Naive thymus-derived CD8-positive, alpha-beta T cell (primary cell): ENCODE measurements around the gene DKC1. TPM values are rescaled to one million over a fixed set of nuclear protein-coding genes. Genes with fewer than 3 reads are reported as not detected.

Experiments
- polyA plus RNA-seq, 3 donors: library from polyadenylated mRNA; unstranded; fragments of 300-500 nt; fragmentation: Illumina TruSeq; gene quantifications; one replicate each; pipeline ENCODE4 v1.2.3, GENCODE V29; 2021
- total RNA-seq, 8 experiments: library from RNA in 2 of 8; stranded (reverse) in 2 of 8; gene quantifications; one replicate each; pipeline ENCODE4 v1.2.3 and lab custom pipeline; 2021 to 2026

DKC1 gene
- total and polyA plus RNA-seq, 5 experiments from 2014 or later = 38.6 to 93.7 (median 56.5) TPM

Other genes with a start within 250 kb of the DKC1 start
- gene FAM3A, start 246.6 kb upstream of the DKC1 start, total RNA-seq = 10 to 100 TPM; 66.0 to 69.4 TPM
- gene FAM3A, start 246.6 kb upstream of the DKC1 start, polyA plus RNA-seq = 10 to 100 TPM; 24.3 to 33.3 (median 26.0) TPM
- gene G6PD, start 216.0 kb upstream of the DKC1 start, total RNA-seq = 10 to 100 TPM; 58.1 to 59.4 TPM
- gene G6PD, start 216.0 kb upstream of the DKC1 start, polyA plus RNA-seq = 1 to 10 TPM; 6.9 to 7.9 (median 7.1) TPM
- gene IKBKG, start 215.2 kb upstream of the DKC1 start, total RNA-seq = 10 to 100 TPM; 45.0 to 48.2 TPM
- gene IKBKG, start 215.2 kb upstream of the DKC1 start, polyA plus RNA-seq = 10 to 100 TPM; 18.4 to 24.2 (median 19.4) TPM
- gene CTAG1A, start 177.7 kb upstream of the DKC1 start, total RNA-seq = not detected
- gene CTAG1A, start 177.7 kb upstream of the DKC1 start, polyA plus RNA-seq = not detected
- gene CTAG1B, start 143.6 kb upstream of the DKC1 start, total RNA-seq = not detected
- not detected for gene CTAG1B, start 143.6 kb upstream of the DKC1 start, polyA plus RNA-seq
- gene CTAG2, start 109.3 kb upstream of the DKC1 start, total RNA-seq = 10 to 100 TPM; 12.0 to 13.4 TPM
- gene CTAG2, start 109.3 kb upstream of the DKC1 start, polyA plus RNA-seq = not detected
- gene GAB3, start 11.8 kb upstream of the DKC1 start, total RNA-seq = 1 to 10 TPM; 9.9 to 10.0 TPM
- 1 to 10 TPM in 2 of 3 donors, under 1 TPM in 1; 0.77 to 5.2 (median 1.2) TPM for gene GAB3, start 11.8 kb upstream of the DKC1 start, polyA plus RNA-seq
- 10 to 100 TPM; 17.1 to 18.4 TPM for gene MPP1, start 42.6 kb downstream of the DKC1 start, total RNA-seq
- gene MPP1, start 42.6 kb downstream of the DKC1 start, polyA plus RNA-seq = 10 to 100 TPM; 10.6 to 18.9 (median 17.3) TPM
- gene SMIM9, start 71.8 kb downstream of the DKC1 start, total RNA-seq = not detected
- gene SMIM9, start 71.8 kb downstream of the DKC1 start, polyA plus RNA-seq = not detected
- gene F8A1, start 123.5 kb downstream of the DKC1 start, total RNA-seq = 10 to 100 TPM; 44.5 to 47.9 TPM
- 100 to 1,000 TPM in 1 of 3 donors, 10 to 100 TPM in 2; 24.7 to 111 (median 38.9) TPM for gene F8A1, start 123.5 kb downstream of the DKC1 start, polyA plus RNA-seq